COLO668 (cell line): ENCODE measurements around the gene DTX4.

Source experiments
- DNase-seq: peaks from one replicate; lab custom pipeline; 2025; ENCODE audit not compliant: unreplicated experiment; lab: John Stamatoyannopoulos, UW

The DTX4 gene

GRCh38 chr11:59216641-59217564 lies 45.0 kb downstream of the DTX4 start:
- DNase-seq = no peak

DNA sequence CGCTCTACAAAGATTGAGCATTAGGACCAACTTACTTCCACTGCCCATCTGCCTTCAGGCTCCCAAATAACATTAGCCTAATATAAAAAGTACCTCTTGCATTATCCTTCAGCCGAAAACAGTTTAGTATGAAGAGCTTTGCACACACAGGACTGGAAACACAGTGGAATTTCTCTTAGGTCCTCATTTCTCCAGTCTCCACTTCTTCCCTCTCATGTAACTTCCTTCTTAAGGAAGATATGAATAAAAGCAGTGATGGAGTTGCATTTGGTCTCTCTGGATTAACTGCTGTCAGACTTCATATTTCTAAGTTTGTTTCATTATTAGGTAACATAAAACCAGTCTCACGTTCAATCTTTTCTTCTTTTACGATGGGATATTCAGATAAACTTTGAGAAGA lies 46.4 kb downstream of the DTX4 start:
- no peak for DNase-seq

DNA sequence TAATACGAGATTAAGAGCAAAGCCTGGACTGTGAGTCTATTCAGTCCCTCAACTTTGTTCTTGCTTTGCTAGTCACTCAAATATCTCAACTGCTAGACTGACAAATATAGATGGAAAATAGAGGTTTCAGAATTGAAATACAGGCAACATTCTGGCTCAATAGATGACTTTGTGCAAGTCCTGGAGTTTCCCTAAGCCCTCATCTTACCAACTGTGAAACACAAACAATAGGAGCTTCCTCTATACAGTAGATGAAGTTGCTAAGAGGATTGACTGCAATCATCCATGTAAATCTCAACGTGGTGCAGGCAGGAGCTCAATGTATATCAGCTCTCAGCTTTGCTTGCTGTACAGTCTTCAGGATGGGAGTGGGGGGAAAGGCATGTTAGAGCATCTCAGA lies 47.0 kb downstream of the DTX4 start:
- no peak for DNase-seq

GRCh38 chr11:59219836-59220235 lies 47.9 kb downstream of the DTX4 start:
- DNase-seq = no peak

- DNase-seq = no peak
Measured at GRCh38 chr11:59221441-59221840, 49.5 kb downstream of the DTX4 start.

GRCh38 chr11:59222464-59223060 lies 50.6 kb downstream of the DTX4 start:
- DNase-seq = no peak

GRCh38 chr11:59223177-59223576 lies 51.2 kb downstream of the DTX4 start:
- DNase-seq = no peak

DNA sequence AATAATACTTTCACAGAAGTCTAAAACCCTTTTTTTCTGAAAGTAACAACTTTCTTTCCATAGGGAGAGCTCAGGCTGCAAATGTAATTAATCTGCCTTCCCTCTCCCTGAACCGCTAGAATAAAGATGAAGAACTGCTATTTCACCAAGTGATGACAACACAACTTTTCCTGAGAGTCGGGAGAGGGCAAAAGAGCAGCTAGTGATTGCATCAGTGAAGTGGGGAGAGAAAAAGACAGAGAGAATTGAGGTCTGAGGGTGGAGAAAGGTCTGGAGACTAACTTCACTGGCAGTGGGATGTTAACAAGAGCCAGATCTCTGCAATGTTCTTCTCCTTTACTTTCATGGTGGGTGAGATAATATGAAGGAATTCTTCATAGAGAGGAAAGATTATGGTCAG lies 51.7 kb downstream of the DTX4 start:
- DNase-seq = no peak

GRCh38 chr11:59224351-59224928 lies 52.5 kb downstream of the DTX4 start:
- no peak for DNase-seq

DNA sequence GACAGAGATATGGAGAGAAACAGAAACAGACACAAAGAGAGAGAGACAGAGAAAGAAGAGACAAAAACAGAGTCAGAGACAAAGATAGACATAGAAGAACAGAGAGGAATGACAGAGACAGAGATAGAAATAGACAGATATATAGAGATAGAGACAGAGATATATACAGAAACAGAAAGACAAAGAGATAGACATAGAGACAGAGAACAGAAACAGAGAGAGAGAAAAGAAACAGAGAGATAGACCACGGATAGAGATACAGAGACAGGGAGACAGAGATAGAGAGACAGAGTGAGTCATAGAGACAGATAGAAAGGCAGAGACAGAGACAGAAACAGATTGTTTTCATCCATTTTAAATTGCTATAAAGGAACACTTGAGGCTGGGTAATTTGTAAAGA lies 53.1 kb downstream of the DTX4 start:
- DNase-seq = no peak

DNA sequence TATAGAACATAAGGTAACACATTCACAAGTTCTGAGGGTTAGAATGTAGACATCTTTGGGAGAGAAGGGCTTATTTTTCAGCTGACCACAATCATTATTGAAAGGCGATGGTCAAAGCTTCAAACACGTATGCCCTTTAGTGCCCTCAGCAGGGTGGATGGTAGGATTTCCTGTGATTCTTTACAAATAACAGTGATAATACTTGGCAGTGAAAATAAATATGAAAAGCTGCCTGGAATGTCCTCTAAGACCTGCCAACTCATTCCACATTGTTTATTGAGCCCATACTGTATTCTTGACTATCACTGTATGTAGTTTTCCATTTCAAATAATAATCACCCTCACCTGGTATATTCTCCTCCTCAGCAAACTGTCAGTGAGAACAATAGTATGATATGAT lies 54.5 kb downstream of the DTX4 start:
- no peak for DNase-seq

DNA sequence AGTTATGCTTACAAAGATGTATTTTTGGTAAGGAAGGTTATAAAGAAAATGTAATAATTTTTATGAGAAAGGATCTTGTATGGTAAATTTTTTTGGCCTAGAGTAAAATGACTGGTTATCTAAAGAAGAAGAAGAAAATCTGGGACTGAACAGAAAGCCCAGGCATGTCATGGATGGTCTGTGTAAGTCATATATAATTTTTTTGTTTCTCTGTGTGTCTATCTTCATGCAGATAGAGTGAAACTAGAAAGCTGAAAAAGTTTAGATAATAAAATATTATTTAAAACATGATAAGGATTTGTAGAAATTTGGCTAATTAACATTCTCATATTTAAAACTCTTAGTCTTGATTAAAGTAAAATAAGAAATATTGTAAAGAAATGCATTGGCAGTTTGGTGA lies 68.4 kb downstream of the DTX4 start:
- no peak for DNase-seq

- no peak for DNase-seq
Measured at GRCh38 chr11:59243633-59244032, 71.7 kb downstream of the DTX4 start.

- no peak for DNase-seq
Measured at GRCh38 chr11:59247531-59248227, 75.7 kb downstream of the DTX4 start.

- DNase-seq = no peak
Measured at GRCh38 chr11:59249535-59249934, 77.6 kb downstream of the DTX4 start.

- DNase-seq = no peak
Measured at GRCh38 chr11:59253001-59253400, 81.1 kb downstream of the DTX4 start.

- no peak for DNase-seq
Measured at GRCh38 chr11:59254286-59254685, 82.4 kb downstream of the DTX4 start.

- no peak for DNase-seq
Measured at GRCh38 chr11:59255281-59255680, 83.3 kb downstream of the DTX4 start.
